GM21390 (cell line): ENCODE measurements around the gene ANKS3.

Experiments
- ATAC-seq: cut with Tn5 transposase; IDR thresholded peaks from one replicate; pipeline ENCODE4 v1.9.1; 2021; ENCODE audit not compliant: unreplicated experiment

ANKS3 gene, protein sequence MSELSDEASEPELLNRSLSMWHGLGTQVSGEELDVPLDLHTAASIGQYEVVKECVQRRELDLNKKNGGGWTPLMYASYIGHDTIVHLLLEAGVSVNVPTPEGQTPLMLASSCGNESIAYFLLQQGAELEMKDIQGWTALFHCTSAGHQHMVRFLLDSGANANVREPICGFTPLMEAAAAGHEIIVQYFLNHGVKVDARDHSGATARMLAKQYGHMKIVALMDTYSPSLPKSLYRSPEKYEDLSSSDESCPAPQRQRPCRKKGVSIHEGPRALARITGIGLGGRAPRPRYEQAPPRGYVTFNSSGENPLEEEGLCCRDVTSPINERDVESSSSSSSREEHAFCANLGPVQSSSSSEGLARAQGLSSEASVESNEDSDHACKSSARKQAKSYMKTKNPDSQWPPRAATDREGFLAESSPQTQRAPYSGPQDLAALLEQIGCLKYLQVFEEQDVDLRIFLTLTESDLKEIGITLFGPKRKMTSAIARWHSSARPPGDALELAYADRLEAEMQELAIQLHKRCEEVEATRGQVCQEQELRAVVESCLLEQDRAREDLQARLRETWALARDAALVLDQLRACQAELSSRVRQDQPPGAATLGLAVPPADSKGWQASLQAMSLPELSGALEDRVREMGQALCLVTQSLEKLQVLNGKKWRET

GRCh38 chr16:4734063-4734729 lies at the start of gene ANKS3, which contains the start of gene DNAAF8:
Gene ANKS3, minus strand, starts transcription at chr16:4734271. Its CDS starts 4,122 bp downstream, at chr16:4730149.
Gene DNAAF8, plus strand, starts transcription at chr16:4734537. Its CDS starts 1,978 bp downstream, at chr16:4736515.
- peak; percentile 71 for ATAC-seq

- no peak for ATAC-seq
Observed at GRCh38 chr16:4783251-4783950, 49.3 kb upstream of the ANKS3 start.

DNA sequence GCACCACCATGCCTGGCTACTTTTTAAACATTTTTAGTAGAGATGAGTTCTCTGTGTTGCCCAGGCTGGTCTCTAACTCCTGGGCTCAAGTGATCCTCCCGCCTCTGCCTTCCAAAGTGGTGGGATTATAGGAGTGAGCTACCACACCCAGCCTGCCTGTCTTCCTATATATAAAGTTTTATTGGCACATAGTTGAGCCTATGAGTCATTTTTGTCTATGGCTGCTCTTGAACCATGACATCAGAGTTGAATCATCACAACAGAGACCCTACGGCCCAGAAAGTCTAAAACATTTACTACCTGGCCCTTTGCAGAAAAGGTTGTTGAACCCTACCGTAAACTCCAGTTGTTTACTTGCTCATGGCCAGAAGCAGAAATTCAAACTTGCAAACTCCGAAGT lies 46.2 kb upstream of the ANKS3 start:
- no peak for ATAC-seq

- no peak for ATAC-seq
Observed at GRCh38 chr16:4778050-4778392, 44.0 kb upstream of the ANKS3 start.

- no peak for ATAC-seq
Observed at GRCh38 chr16:4777339-4778049, 43.4 kb upstream of the ANKS3 start.

GRCh38 chr16:4776141-4776705 lies 42.2 kb upstream of the ANKS3 start:
- ATAC-seq, result no peak

GRCh38 chr16:4775005-4775404 lies 40.9 kb upstream of the ANKS3 start:
- no peak for ATAC-seq

- no peak for ATAC-seq
Observed at GRCh38 chr16:4772351-4772750, 38.3 kb upstream of the ANKS3 start.

DNA sequence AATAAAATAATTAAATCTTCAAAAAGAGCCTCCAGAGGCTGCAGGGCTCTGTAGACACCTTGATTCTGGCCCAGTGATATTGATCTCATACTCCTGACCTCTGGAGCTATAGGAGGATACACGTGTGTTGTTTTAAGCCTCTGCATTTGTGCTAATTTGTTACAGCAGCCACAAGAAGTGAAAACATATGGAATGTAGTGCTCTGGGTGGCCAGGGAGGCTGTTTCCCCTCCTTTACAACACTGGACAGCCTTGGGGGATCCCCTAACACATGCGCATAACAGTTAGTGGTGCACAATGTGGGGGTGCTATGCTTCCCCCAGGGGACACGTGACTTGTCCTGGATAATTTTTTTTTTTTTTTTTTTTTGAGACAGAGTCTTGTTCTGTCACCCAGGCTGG lies 37.6 kb upstream of the ANKS3 start:
- ATAC-seq, result no peak

DNA sequence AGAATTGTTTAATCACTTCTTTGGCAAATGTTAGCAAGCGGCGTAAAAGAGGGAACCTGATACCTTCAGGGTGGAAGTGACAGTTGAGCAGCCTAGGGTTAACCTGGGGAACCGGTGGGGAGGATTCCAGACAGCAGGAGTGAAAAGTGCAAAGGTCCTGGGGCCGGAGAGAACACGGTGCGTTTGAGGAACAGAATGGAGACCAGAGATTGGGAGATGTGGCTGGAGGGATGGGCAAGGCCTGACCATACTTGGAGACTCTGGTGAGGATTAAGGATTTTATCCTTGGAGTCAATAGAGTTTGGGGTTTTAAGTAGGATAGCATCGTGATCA lies 35.2 kb upstream of the ANKS3 start:
- ATAC-seq, result no peak

DNA sequence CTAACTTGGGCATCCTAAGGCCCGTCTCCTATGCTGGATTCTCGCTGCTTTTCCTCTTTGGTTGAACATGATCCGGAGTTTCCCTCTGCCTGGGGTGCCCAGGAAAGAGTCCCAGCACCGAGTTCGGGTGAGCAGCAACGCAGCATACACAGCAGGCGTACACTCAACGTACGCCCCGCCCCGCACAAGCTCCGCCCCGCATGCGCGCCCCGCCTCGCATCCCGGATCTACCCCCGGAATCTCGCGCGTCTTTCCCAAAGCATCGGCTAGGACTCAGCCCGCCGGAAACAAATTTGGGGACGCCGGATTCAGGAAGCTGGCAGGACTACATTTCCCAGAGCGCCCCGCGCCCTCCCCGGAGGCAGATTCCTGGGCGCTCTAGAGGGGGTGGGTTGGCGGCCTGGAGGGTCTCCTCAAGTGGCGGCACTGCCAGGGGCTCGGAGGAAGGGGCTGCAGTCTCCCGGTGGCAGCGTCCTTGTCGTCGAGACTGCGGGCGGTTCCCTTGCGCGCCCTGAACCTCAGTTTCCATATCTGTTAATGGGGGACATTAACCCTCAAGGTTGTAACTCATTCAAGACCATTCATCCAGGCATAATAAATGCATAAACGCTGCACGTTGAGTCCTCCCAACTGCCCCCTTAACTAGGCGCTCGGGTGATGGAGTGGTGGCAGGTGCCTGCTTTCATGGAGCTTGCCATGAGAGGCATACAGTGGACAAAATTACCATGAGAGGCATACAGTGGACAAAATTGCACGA lies 34.7 kb upstream of the ANKS3 start:
- ATAC-seq, result peak; percentile 62

GRCh38 chr16:4767872-4768548 lies 33.9 kb upstream of the ANKS3 start:
- ATAC-seq, result no peak

- ATAC-seq, result peak; percentile 90
Observed at GRCh38 chr16:4766875-4767628, 33.0 kb upstream of the ANKS3 start, which contains the start of gene ZNF500. Gene ZNF500, minus strand, starts transcription at chr16:4767162. Its CDS starts 1,184 bp downstream, at chr16:4765978.

GRCh38 chr16:4765511-4766474 lies 31.7 kb upstream of the ANKS3 start:
- ATAC-seq, result no peak

- ATAC-seq, result no peak
Observed at GRCh38 chr16:4763791-4764190, 29.7 kb upstream of the ANKS3 start.

- no peak for ATAC-seq
Observed at GRCh38 chr16:4762205-4762604, 28.1 kb upstream of the ANKS3 start.

DNA sequence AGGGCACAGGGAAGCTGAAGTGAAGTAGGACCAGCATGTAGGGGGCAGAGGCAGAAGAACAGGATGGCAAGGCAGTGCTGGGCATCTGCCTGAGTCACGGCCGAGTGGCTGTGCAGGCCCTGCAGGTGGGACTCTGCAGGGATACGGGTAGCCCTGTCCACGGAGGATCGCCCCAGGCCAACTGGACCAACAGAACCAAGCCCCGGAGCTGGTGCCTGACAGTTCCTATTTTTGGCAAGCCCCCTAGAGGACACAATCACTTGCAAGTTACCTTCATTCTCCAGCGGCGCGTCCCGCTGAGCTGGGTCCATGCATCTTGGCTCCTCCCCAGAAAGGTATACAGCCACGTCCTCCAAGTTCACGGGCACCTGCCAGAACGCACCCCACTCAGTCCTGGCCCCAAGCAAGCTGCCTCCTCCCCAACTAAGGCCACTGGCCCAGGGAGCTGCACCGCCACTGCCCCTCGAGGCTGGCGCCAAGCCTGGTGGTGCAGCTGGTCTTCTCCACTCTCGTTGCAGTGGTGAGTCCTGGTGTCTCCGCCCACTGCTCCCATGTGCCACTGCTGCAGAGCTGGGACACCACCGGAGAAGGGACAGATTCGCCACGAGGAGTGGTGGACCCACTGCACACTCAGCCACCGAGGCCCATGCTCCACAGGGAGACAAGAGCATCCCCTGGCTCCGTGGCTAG lies 26.3 kb upstream of the ANKS3 start:
- ATAC-seq, result no peak
